K562 (cell line): ENCODE data around the gene HMCN1. TPM values are rescaled to one million over a fixed set of nuclear protein-coding genes. Genes with fewer than 3 reads are reported as not detected.

ENCODE experiments used
- ATAC-seq: fragments of 200-7000 bp; cut with Tn5 transposase; 3 replicates; pipeline ENCODE4 v1.9.1; 2020; ENCODE audit warnings: moderate library complexity
- BruUV-seq: library from RNA; stranded (reverse); fragments of 400-500 nt; replicated peaks from 2 replicates; lab custom pipeline; 2021; lab: Mats Ljungman, UMichigan
- CTCF ChIA-PET: fragments of 300-600 bp; formaldehyde crosslinking; extraction: SDS; loops from one replicate; lab custom pipeline; 2021; ENCODE audit warnings: low intra/inter-chr PET ratio; lab: Yijun Ruan, JAX
- POLR2A ChIA-PET: fragments of 300-600, 350-650 bp; sonication (Branson Sonifier 250); formaldehyde crosslinking; extraction: SDS; loops from one replicate; lab custom pipeline; 2021; ENCODE audit warnings: antibody characterized with exemption, inconsistent platforms; lab: Yijun Ruan, JAX
- DNase-seq, 4 experiments: peaks; one replicate each; pipeline versions ENCODE4 v3.0.0 to v3.0.0-alpha.2; 2011 to 2018; ENCODE audit warnings: low spot score in 3 of 4, mixed read lengths in 3 of 4; ENCODE audit errors: extremely low read depth in 1 of 4
- FAIRE-seq: peaks from 2 replicates; lab custom pipeline; 2011; peaks lifted over from hg19 to GRCh38; lab: Jason Lieb, UNC
- H2AFZ ChIP-seq: 2 replicates; pipeline ENCODE4 v1.6.0; 2011; ENCODE audit warnings: low read depth, low read length, control low read depth, inconsistent platforms
- H3K27ac ChIP-seq: fragments of 200-600 bp; 3 replicates; pipeline ENCODE4 v1.8.0; 2011; ENCODE audit warnings: low read depth, mild to moderate bottlenecking, control low read depth, inconsistent platforms, low read length, moderate library complexity, mixed read lengths; ENCODE audit errors: extremely low read depth
- H3K27me3 ChIP-seq, 2 experiments: fragments of 300-600 bp in 1 of 2; 2 replicates in 1 of 2; 3 replicates in 1 of 2; pipeline versions ENCODE4 v1.6.0 to v1.8.0; 2011; ENCODE audit warnings: inconsistent platforms in 2 of 2, low read length in 2 of 2, mild to moderate bottlenecking in 1 of 2, mixed read lengths in 1 of 2, moderate library complexity in 1 of 2; ENCODE audit not compliant: control insufficient read depth in 2 of 2, insufficient read depth in 2 of 2
- H3K36me3 ChIP-seq: fragments of 300-600 bp; 3 replicates; pipeline ENCODE4 v1.8.0; 2011; ENCODE audit warnings: mild to moderate bottlenecking, low read length, inconsistent platforms; ENCODE audit not compliant: control insufficient read depth, insufficient read depth
- H3K4me1 ChIP-seq, 2 experiments: fragments of 200-600 bp in 1 of 2; replicated peaks in 1 of 2; 2 replicates in 1 of 2; 3 replicates in 1 of 2; pipeline versions ENCODE4 v1.5.1 to v1.8.0; 2011; ENCODE audit warnings: inconsistent platforms in 2 of 2, low read length in 2 of 2, mild to moderate bottlenecking in 1 of 2, mixed read lengths in 1 of 2, moderate library complexity in 1 of 2; ENCODE audit not compliant: control insufficient read depth in 2 of 2, insufficient read depth in 2 of 2
- H3K4me2 ChIP-seq: 2 replicates; pipeline ENCODE4 v1.6.1; 2011; ENCODE audit warnings: low read length, control low read depth, inconsistent platforms, mixed read lengths; ENCODE audit not compliant: insufficient read depth
- H3K4me3 ChIP-seq: fragments of 200-600 bp; sonication (generic), shearing (Covaris generic); 2 replicates; pipeline ENCODE4 v1.5.1; 2016; ENCODE audit warnings: control low read depth, inconsistent platforms
- H3K79me2 ChIP-seq: fragments of 200-600 bp; 3 replicates; pipeline ENCODE4 v1.8.0; 2011; ENCODE audit warnings: low read length, inconsistent platforms; ENCODE audit not compliant: control insufficient read depth, insufficient read depth
- H3K9ac ChIP-seq, 2 experiments: 2 replicates each; pipeline versions ENCODE4 v1.6.0 to v1.6.1; 2011; ENCODE audit warnings: low read depth in 2 of 2, low read length in 2 of 2, control low read depth in 1 of 2, inconsistent platforms in 1 of 2, mild to moderate bottlenecking in 1 of 2, mixed read lengths in 1 of 2; ENCODE audit not compliant: insufficient read depth in 1 of 2
- H3K9me1 ChIP-seq: one replicate; pipeline ENCODE4 v1.6.0; 2011; ENCODE audit warnings: inconsistent platforms, mild to moderate bottlenecking, low read length, moderate library complexity; ENCODE audit not compliant: control insufficient read depth, insufficient read depth
- H3K9me3 ChIP-seq: replicated peaks from 2 replicates; pipeline ENCODE4 v1.5.1; 2011; ENCODE audit warnings: low read depth, low read length, inconsistent platforms; ENCODE audit not compliant: control insufficient read depth, insufficient read depth
- H4K20me1 ChIP-seq: replicated peaks from 2 replicates; pipeline ENCODE4 v1.6.1; 2011; ENCODE audit warnings: low read length, inconsistent platforms, mixed read lengths; ENCODE audit not compliant: control insufficient read depth, insufficient read depth
- CAMTA2 ChIP-seq: fragments of 250-450 bp; sonication (Bioruptor Pico); conservative IDR thresholded peaks from 2 replicates; pipeline ENCODE4 v1.5.1; 2022
- ELF1 ChIP-seq: fragments of 200-800 bp; sonication (Bioruptor generic); IDR thresholded peaks from 2 replicates; pipeline ENCODE4 v1.6.1; 2016; ENCODE audit warnings: missing genetic modification characterization, missing compliant biosample characterization
- FOXJ3 ChIP-seq: sonication (generic); formaldehyde crosslinking; IDR thresholded peaks from 2 replicates; pipeline ENCODE4 v1.4.0; 2020; ENCODE audit warnings: mild to moderate bottlenecking, missing genetic modification reagents
- HDAC3 ChIP-seq: fragments of 450-650 bp; IDR thresholded peaks from 2 replicates; pipeline ENCODE4 v1.6.1; 2018; ENCODE audit warnings: borderline replicate concordance, mild to moderate bottlenecking, moderate library complexity; ENCODE audit not compliant: partially characterized antibody
- SIN3B ChIP-seq: fragments of 450-650 bp; IDR thresholded peaks from 2 replicates; pipeline ENCODE4 v1.6.1; 2017; ENCODE audit warnings: low read depth, mild to moderate bottlenecking, moderate library complexity
- ZNF589 ChIP-seq: fragments of 200-800 bp; sonication (Bioruptor generic); IDR thresholded peaks from 2 replicates; pipeline ENCODE4 v1.6.1; 2016; ENCODE audit warnings: low read depth, missing genetic modification characterization, missing compliant biosample characterization
- ZZZ3 ChIP-seq: fragments of 450-650 bp; IDR thresholded peaks from 2 replicates; pipeline ENCODE4 v1.6.1; 2016; ENCODE audit warnings: antibody characterized with exemption, mild to moderate bottlenecking, moderate library complexity
- WGBS: fragments of 100-300 bp; shearing (Covaris generic); methylation state at CpG from one replicate; pipeline ENCODE4 v1.1.6; 2016; ENCODE audit warnings: low coverage, mixed read lengths; ENCODE audit not compliant: insufficient coverage; ENCODE audit errors: missing lambda C conversion rate; 5-methylcytosine and 5-hydroxymethylcytosine counted together
- in situ Hi-C: fragments of 300-500 bp; cut with MboI; formaldehyde crosslinking; loops from 4 replicates; pipeline ENCODE4 v1.15.0; 2018; ENCODE audit warnings: inconsistent platforms, mixed read lengths
- intact Hi-C: fragments of 100-400 bp; cut with micrococcal nuclease; formaldehyde crosslinking; loops from 2 replicates; pipeline ENCODE4 v1.14.2; 2022
- polyA plus RNA-seq, 8 experiments: library from polyadenylated mRNA; depleted of rRNA in 4 of 8; stranded (reverse) in 5 of 8; unstranded in 3 of 8; fragments of >200 nt; fragmentation: Nextera tagmentation in 2 of 8; fragmentation: Illumina TruSeq in 1 of 8; extraction: Ambion mirVana in 2 of 8; extraction: Trizol in 1 of 8; gene quantifications; 2 replicates each; pipeline versions ENCODE4 v1.2.1 to v1.2.3, GENCODE V29; 2011 to 2014; ENCODE audit warnings: inconsistent platforms in 1 of 8, missing spikeins in 1 of 8
- total RNA-seq, 7 experiments: library from RNA; depleted of rRNA in 6 of 7; stranded (reverse); fragments of >200 nt in 6 of 7; fragmentation: Illumina TruSeq in 2 of 7; extraction: Trizol in 2 of 7; gene quantifications; 2 replicates each; pipeline versions ENCODE4 v1.2.1 to v1.2.3, GENCODE V29; 2011 to 2021; ENCODE audit warnings: low replicate concordance in 1 of 7
- TF ChIP-seq, protein P1 (sequence below): fragments of 450-650 bp; IDR thresholded peaks from 2 replicates; pipeline ENCODE4 v1.6.1; 2017; ENCODE audit warnings: mild to moderate bottlenecking, moderate library complexity
- TF ChIP-seq, protein P2 (sequence below): IDR thresholded peaks from 3 replicates; pipeline ENCODE4 v1.6.1; 2011; ENCODE audit warnings: borderline replicate concordance, mild to moderate bottlenecking; ENCODE audit not compliant: insufficient read length, insufficient read depth

HMCN1 gene
- total and polyA plus RNA-seq, 9 of the 15 experiments (the other 6 are each of a cell fraction or from before 2014, with no cell fraction given), result 0.07 to 0.36 (median 0.21) TPM

GRCh38 chr1:186189156-186189555, 455.0 kb downstream of the HMCN1 start:
- FAIRE-seq (no peak), ATAC-seq (no peak), DNase-seq (no peak)
- Histone ChIP-seq H4K20me1 (no peaks in the 10 kb centered on the region), H2AFZ (0 out of 2 replicates have a peak overlapping the region, but pooled peaks have one; percentile 5), H3K4me2 (no peak overlapping the region), H3K4me3 (no peak overlapping the region), H3K79me2 (no peaks in the 10 kb centered on the region), H3K36me3 (no peaks in the 10 kb centered on the region), H3K27ac (no peak overlapping the region), H3K27me3 (no peaks in the 10 kb centered on the region), H3K9ac (no peak overlapping the region), H3K4me1 (peaks cover 0 to 12% of the 10 kb centered on the region in 2 experiments; a peak in 2 of 5 replicates), H3K9me1 (no peaks in the 10 kb centered on the region), H3K9me3 (peaks cover 9% of the 10 kb centered on the region)
- ChIA-PET POLR2A (no interaction called here), CTCF (no interaction called here)
- TF ChIP-seq, protein P1, sequence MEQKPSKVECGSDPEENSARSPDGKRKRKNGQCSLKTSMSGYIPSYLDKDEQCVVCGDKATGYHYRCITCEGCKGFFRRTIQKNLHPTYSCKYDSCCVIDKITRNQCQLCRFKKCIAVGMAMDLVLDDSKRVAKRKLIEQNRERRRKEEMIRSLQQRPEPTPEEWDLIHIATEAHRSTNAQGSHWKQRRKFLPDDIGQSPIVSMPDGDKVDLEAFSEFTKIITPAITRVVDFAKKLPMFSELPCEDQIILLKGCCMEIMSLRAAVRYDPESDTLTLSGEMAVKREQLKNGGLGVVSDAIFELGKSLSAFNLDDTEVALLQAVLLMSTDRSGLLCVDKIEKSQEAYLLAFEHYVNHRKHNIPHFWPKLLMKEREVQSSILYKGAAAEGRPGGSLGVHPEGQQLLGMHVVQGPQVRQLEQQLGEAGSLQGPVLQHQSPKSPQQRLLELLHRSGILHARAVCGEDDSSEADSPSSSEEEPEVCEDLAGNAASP, result no peak
- TF ChIP-seq HDAC3 (no peak), CAMTA2 (CRISPR knock-in tag) (no peak), ZZZ3 (no peak), FOXJ3 (CRISPR knock-in tag) (no peak), ZNF589 (CRISPR knock-in tag) (no peak), SIN3B (no peak), ELF1 (tag) (no peak)
- TF ChIP-seq, protein P2, sequence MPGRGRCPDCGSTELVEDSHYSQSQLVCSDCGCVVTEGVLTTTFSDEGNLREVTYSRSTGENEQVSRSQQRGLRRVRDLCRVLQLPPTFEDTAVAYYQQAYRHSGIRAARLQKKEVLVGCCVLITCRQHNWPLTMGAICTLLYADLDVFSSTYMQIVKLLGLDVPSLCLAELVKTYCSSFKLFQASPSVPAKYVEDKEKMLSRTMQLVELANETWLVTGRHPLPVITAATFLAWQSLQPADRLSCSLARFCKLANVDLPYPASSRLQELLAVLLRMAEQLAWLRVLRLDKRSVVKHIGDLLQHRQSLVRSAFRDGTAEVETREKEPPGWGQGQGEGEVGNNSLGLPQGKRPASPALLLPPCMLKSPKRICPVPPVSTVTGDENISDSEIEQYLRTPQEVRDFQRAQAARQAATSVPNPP, result no peak
- 33% methylated on average over 3 of the region's 3 CpGs for WGBS
- in situ Hi-C loops, result no loop called here
- intact Hi-C loops, result no loop called here
- BruUV-seq, result no TSS peak
